DND-41 (cell line): ENCODE results near the gene KCNG4.

Source experiments
- ATAC-seq: fragments of 200-7000 bp; cut with Tn5 transposase; 3 replicates; pipeline ENCODE4 v1.9.1; 2021; ENCODE audit warnings: low read depth; ENCODE audit not compliant: insufficient read depth
- DNase-seq: peaks from one replicate; pipeline ENCODE4 v3.0.0-alpha.2; 2020
- H2AFZ ChIP-seq: 2 replicates; pipeline ENCODE4 v1.6.0; 2012; ENCODE audit warnings: low read depth, low read length
- H3K27ac ChIP-seq: 2 replicates; pipeline ENCODE4 v1.5.1; 2012; ENCODE audit warnings: low read length, inconsistent platforms
- H3K27me3 ChIP-seq: fragments of 200-600 bp; sonication (generic); 2 replicates; pipeline ENCODE4 v1.6.0; 2012; ENCODE audit warnings: low read length, mild to moderate bottlenecking, inconsistent platforms; ENCODE audit not compliant: insufficient read depth, poor library complexity
- H3K36me3 ChIP-seq: 2 replicates; pipeline ENCODE4 v1.5.1; 2012; ENCODE audit warnings: low read length, inconsistent platforms; ENCODE audit not compliant: insufficient read depth
- H3K4me1 ChIP-seq: 2 replicates; pipeline ENCODE4 v1.5.1; 2012; ENCODE audit warnings: mild to moderate bottlenecking, low read length; ENCODE audit not compliant: insufficient read depth
- H3K4me2 ChIP-seq: 2 replicates; pipeline ENCODE4 v1.6.0; 2012; ENCODE audit warnings: mild to moderate bottlenecking, moderate library complexity, low read length, inconsistent platforms; ENCODE audit not compliant: insufficient read depth
- H3K4me3 ChIP-seq, 2 experiments: fragments of 200-600 bp in 1 of 2; shearing (Covaris generic) in 1 of 2; 2 replicates each; pipeline ENCODE4 v1.5.1; 2012 to 2016; ENCODE audit warnings: inconsistent platforms in 2 of 2, low read length in 2 of 2, mild to moderate bottlenecking in 2 of 2, low read depth in 1 of 2, moderate library complexity in 1 of 2
- H3K79me2 ChIP-seq: 2 replicates; pipeline ENCODE4 v1.6.0; 2012; ENCODE audit warnings: low read length, inconsistent platforms; ENCODE audit not compliant: insufficient read depth
- H3K9ac ChIP-seq: 2 replicates; pipeline ENCODE4 v1.6.0; 2012; ENCODE audit warnings: low read depth, mild to moderate bottlenecking, inconsistent platforms, low read length, moderate library complexity
- H3K9me3 ChIP-seq: 2 replicates; pipeline ENCODE4 v1.5.1; 2012; ENCODE audit warnings: low read length, moderate library complexity, mild to moderate bottlenecking, inconsistent platforms; ENCODE audit not compliant: insufficient read depth, severe bottlenecking
- H4K20me1 ChIP-seq: 2 replicates; pipeline ENCODE4 v1.6.0; 2012; ENCODE audit warnings: low read length; ENCODE audit not compliant: insufficient read depth
- CTCF ChIP-seq: IDR thresholded peaks from 2 replicates; pipeline ENCODE4 v1.5.1; 2012; ENCODE audit warnings: borderline replicate concordance, low read length, moderate library complexity, mild to moderate bottlenecking; ENCODE audit not compliant: poor library complexity, severe bottlenecking; ENCODE audit errors: extremely low read depth
- EZH2 ChIP-seq: IDR thresholded peaks from 3 replicates; pipeline ENCODE4 v1.6.1; 2012; ENCODE audit warnings: borderline replicate concordance, low read depth, mild to moderate bottlenecking, moderate library complexity, low read length, inconsistent platforms; ENCODE audit not compliant: severe bottlenecking

KCNG4 gene

GRCh38 chr16:84179612-84180320 lies 60.0 kb downstream of the KCNG4 start:
- Histone ChIP-seq H2AFZ (no peak overlapping the region), H3K9me3 (no peaks in the 10 kb centered on the region), H3K79me2 (peaks cover 24% of the 10 kb centered on the region), H3K4me1 (peaks cover 14% of the 10 kb centered on the region), H3K27me3 (no peaks in the 10 kb centered on the region), H3K4me2 (no peak overlapping the region), H3K4me3 (no peak overlapping the region), H4K20me1 (peaks cover 36% of the 10 kb centered on the region), H3K9ac (no peak overlapping the region), H3K36me3 (peaks cover 72% of the 10 kb centered on the region), H3K27ac (no peak overlapping the region)
- no peak for DNase-seq
- ATAC-seq, result no peak
- TF ChIP-seq CTCF (no peak), EZH2 (no peak)

- no peak for TF ChIP-seq CTCF
- TF ChIP-seq EZH2, result no peak
- Histone ChIP-seq H3K27me3 (no peaks in the 10 kb centered on the region), H3K36me3 (peaks cover 65% of the 10 kb centered on the region), H3K9me3 (no peaks in the 10 kb centered on the region), H2AFZ (no peak overlapping the region), H3K79me2 (peaks cover 16% of the 10 kb centered on the region), H3K4me1 (peaks cover 7% of the 10 kb centered on the region), H4K20me1 (peaks cover 29% of the 10 kb centered on the region), H3K4me3 (no peak overlapping the region), H3K9ac (no peak overlapping the region), H3K27ac (no peak overlapping the region), H3K4me2 (no peak overlapping the region)
- DNase-seq (no peak), ATAC-seq (no peak)
These were observed 60.8 kb downstream of the KCNG4 start for GRCh38 chr16:84178892-84179611.

GRCh38 chr16:84178146-84178765 lies 61.6 kb downstream of the KCNG4 start:
- no peak for ATAC-seq

More at GRCh38 chr16:84178146-84178765, 61.6 kb downstream of the KCNG4 start:
- peaks cover 7% of the 10 kb centered on the region for H3K4me1 ChIP-seq
- TF ChIP-seq EZH2 (no peak), CTCF (no peak)
- DNase-seq, result no peak
- no peak overlapping the region for H3K27ac ChIP-seq
- H3K4me3 ChIP-seq, result no peak overlapping the region
- H3K27me3 ChIP-seq, result no peaks in the 10 kb centered on the region
- no peak overlapping the region for H2AFZ ChIP-seq
- H3K79me2 ChIP-seq, result peaks cover 8% of the 10 kb centered on the region
- H3K9ac ChIP-seq, result no peak overlapping the region
- peaks cover 57% of the 10 kb centered on the region for H3K36me3 ChIP-seq
- H4K20me1 ChIP-seq, result peaks cover 24% of the 10 kb centered on the region
- no peak overlapping the region for H3K4me2 ChIP-seq
- no peaks in the 10 kb centered on the region for H3K9me3 ChIP-seq
